NCI-H526 treated with DMSO at 0.1 percent for 48 hours (cell line): ENCODE results near the gene NIPAL4.
"Not testable (repeated sequence)": the region's sequence is repeated elsewhere in the genome, so short reads cannot be mapped to it uniquely, and the experiment has no call there.

Experiments
- DNase-seq: peaks from one replicate; lab custom pipeline; 2025; lab: John Stamatoyannopoulos, UW

The NIPAL4 gene

DNA sequence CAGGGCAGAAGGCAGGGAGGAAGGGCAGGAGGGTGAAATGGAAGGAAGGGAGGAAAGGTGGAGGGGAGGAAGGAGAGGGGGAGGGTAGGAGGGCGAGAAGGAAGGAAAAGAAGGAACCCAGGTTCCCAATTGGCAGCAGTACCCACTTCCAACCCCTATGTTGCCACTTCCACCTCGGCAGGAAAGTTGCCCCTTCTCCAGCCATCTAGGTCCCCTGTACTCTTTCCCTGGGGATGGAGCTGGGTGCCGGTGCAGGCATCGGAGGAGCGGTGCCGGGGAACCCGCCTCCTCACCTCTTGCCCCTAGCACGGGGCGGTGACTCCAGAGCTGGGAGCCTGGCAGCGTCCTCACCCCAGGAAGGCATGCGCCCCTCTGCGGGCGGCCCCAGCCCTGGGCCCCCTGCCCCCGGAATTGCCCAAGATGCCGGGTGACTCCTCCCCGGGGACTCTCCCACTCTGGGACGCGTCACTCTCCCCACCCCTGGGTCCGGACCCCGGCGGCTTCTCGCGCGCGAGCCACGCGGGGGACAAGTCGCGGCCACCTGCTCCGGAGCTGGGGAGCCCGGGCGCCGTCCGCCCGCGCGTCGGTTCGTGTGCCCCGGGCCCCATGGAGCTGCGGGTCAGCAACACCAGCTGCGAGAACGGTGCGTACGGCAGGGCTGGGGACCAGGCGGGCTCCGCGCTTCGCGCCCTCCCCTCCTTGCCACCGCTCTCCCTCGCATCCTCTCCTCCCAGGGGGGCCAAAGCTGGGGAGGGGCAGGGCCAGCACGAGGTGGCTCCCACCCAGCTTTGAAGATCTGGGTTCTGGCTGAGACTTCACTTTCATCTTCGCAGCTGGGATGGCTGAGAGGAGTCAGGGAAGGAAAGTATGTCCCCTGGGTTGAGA lies at the start of gene NIPAL4:
Gene NIPAL4 (plus strand): TSS at position 499 of the 885 bp plus-strand sequence. CDS start 108 bp downstream, at position 607.
- DNase-seq, result no peak

DNA sequence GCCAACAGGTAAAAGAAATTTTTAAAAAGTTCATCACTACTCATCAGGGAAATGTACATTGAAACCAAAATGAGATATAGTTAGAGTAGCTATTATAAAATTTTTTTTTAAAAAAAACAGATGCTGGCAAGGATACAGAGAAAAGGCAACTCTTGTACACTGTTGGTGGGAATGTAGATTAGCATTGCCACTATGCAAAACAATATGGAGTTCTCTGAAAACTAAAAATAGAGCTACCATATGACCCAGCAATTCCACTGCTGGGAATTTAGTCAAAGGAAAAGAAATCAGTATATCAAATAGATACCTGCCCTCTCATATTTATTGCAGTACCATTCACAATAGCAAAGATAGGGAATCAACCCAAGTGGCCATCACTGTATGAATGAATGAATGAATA lies 44.2 kb upstream of the NIPAL4 start:
- DNase-seq, result no peak

GRCh38 chr5:157419521-157419920 lies 40.5 kb upstream of the NIPAL4 start:
- DNase-seq, result not testable (repeated sequence)

DNA sequence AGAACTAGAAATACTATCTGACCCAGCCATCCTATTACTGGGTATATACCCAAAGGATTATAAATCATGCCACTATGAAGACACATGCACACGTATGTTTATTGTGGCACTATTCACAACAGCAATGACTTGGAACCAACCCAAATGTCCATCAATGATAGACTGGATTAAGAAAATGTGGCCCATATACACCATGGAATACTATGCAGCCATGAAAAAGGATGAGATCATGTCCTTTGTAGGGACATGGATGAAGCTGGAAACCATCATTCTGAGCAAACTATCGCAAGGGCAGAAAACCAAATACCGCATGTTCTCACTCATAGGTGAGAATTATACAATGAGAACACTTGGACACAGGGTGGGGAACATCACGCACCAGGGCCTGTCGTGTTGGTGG lies 30.1 kb upstream of the NIPAL4 start:
- DNase-seq, result not testable (repeated sequence)

- peak; percentile 54 for DNase-seq
Measured at GRCh38 chr5:157431544-157432200, 28.3 kb upstream of the NIPAL4 start.

- DNase-seq, result no peak
Measured at GRCh38 chr5:157434096-157434495, 25.9 kb upstream of the NIPAL4 start.

DNA sequence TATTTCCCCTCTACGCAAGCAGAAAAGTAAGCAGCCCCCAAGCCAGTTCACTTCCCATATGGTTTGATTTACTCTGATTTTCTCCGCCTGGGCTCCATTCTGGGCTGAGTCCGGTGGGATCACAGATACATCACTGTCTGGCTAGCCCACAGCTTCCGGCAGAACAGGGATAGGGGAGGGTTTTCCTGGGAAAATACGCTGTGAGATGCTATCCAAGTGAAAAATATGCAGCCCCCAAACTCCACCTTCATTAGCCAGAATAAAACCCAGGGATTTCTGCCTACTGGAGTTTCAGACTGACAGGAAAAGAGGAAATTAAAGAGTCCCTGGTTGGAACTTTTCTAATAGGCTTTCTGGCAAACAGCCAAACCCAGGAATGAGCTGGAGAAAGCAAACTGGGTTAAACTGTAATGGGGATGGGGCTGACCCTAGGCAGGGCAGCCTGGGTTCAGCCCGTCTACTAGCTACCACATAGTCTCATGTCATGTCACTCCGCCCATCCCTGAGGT lies 16.9 kb upstream of the NIPAL4 start:
- DNase-seq, result no peak

GRCh38 chr5:157444224-157444623 lies 15.8 kb upstream of the NIPAL4 start:
- no peak for DNase-seq

DNA sequence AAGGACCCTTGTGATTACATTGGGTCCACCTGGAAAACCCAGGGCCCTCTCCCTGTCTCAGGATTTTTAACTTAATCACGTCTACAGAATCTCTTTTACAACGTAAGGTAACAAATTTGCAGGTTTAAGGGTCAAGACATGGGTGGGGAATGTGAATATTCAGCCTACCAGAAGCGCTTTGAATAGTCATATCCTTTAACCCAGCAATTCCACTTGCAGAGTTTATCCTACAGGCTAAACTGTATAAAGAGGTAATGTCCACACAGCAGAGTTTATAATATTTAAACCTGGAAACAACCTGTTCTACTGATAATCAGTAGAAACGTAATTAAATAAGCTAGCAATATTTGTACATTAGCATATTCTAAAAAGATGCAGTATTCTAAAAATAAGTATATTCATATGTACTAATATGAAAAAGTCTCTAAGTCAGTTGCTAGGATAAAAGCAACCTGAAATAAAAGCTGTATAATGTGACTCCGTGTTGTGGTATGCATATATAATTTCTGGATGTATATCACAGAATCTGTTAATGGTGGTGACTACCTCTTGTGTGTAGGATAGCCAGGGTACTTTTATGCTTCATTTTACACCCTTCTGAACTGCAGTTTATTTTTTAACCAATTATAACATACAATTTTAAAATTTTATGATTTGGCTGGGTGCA lies 14.1 kb upstream of the NIPAL4 start:
- DNase-seq, result no peak

GRCh38 chr5:157446412-157446935 lies 13.5 kb upstream of the NIPAL4 start:
- no peak for DNase-seq

- no peak for DNase-seq
Measured at GRCh38 chr5:157447201-157447637, 12.8 kb upstream of the NIPAL4 start.

GRCh38 chr5:157449011-157449723 lies 10.8 kb upstream of the NIPAL4 start:
- DNase-seq, result no peak

DNA sequence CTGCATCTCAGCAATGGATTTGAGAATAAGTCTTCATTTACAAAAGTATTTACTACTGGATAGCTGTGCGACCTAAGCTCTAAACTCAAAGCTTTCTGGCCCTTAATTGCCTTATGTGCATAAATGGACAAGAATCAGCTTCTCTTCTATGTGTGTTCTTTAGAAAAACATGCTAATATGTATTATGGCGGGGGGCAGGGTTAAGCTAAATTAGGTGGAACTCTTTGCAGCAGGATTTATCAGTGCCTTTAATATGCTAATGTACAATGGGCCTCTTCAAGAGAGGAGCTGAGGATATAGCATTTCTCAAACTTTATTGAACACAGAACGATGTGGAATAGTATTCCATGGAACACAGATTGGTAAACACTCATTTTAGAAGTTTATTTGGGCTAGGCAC lies 10.0 kb upstream of the NIPAL4 start:
- no peak for DNase-seq

DNA sequence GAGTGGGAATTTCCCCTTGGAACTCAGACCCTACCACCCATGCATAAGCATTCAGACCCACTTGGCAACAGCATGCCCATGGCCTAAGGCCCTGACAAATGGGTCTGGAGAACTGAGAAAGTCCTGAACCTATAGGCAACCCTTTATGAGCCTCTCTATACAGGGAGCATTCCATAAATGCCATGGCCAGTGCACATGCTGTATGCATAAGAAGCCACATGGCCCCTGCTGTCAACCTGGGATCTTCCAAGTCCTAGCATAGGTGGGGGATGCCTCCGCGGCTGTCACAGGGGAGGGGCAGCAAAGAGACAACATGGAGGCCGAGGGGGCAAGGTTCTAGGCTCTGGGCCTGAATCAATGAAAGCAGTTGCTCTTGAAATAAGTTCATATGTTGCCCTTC lies 8.2 kb upstream of the NIPAL4 start:
- DNase-seq, result no peak

DNA sequence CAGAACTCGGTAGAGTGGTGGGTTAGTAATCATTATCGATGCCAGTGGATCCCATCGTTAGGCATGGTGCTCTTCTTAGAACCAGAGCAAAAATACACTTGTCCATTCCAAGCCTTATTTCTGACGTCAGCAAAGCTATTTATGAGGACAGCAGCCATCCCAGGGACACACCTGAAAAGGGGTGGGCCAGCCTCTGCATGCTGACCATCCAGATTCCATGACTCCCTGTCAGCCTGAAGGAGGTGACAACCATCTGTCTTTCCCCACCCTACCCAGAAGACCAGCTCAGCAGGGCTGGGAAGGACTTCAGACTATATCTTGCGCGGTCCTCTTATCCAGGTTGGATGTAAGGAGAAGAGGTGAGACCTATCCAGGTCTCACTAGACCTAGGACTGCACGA lies 5.7 kb upstream of the NIPAL4 start:
- no peak for DNase-seq

GRCh38 chr5:157455057-157455456 lies 5.0 kb upstream of the NIPAL4 start:
- DNase-seq, result no peak

- no peak for DNase-seq
Measured at GRCh38 chr5:157456301-157456700, 3.7 kb upstream of the NIPAL4 start.

GRCh38 chr5:157457391-157457790 lies 2.6 kb upstream of the NIPAL4 start:
- DNase-seq, result no peak

GRCh38 chr5:157458835-157459234 lies 1.2 kb upstream of the NIPAL4 start:
- no peak for DNase-seq

- DNase-seq, result no peak
Measured at GRCh38 chr5:157460921-157461792, 1.1 kb downstream of the NIPAL4 start.

- no peak for DNase-seq
Measured at GRCh38 chr5:157463081-157463480, 3.1 kb downstream of the NIPAL4 start.
